Gastrocnemius medialis (tissue), 4 donors: ENCODE results near the gene OR2T27.

Experiments used
- POLR2A ChIP-seq, 2 donors: fragments of 450-650 bp; IDR thresholded peaks; one replicate each; pipeline ENCODE4 v1.6.1; 2017; ENCODE audit warnings: antibody characterized with exemption in 2 of 2, mild to moderate bottlenecking in 2 of 2, moderate library complexity in 2 of 2
- TF ChIP-seq, protein P1 (sequence below), 5 experiments: fragments of 450-650 bp in 3 of 5; fragments of 200-600 bp in 2 of 5; sonication (generic) in 2 of 5; IDR thresholded peaks in 4 of 5; conservative IDR thresholded peaks in 1 of 5; 1 replicate in 4 of 5; 2 replicates in 1 of 5; pipeline ENCODE4 v1.5.1; 2016 to 2019; ENCODE audit warnings: antibody characterized with exemption in 5 of 5, mild to moderate bottlenecking in 3 of 5, moderate library complexity in 3 of 5

DNA sequence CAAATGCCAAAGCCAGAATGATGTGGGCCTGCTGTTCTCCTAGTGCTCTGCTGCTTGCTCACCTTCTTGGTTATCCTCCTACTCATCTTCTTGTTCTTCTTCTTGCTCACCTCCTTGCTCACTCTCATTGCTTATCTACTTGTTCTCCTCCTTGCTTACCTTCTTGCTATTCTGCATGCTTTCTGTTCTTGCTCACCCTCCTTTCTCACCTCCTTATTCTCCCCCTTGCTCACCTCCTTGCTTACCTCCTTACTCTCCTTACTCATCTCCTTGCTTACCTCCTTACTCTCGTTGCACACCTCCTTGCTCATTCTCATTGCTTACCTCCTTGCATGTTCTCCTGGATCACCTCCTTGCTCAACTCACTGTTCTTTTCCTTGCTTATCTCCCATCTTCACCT is 47.4 kb upstream of the OR2T27 start, which contains the start of gene OR14I1:
- TF ChIP-seq, protein P1, sequence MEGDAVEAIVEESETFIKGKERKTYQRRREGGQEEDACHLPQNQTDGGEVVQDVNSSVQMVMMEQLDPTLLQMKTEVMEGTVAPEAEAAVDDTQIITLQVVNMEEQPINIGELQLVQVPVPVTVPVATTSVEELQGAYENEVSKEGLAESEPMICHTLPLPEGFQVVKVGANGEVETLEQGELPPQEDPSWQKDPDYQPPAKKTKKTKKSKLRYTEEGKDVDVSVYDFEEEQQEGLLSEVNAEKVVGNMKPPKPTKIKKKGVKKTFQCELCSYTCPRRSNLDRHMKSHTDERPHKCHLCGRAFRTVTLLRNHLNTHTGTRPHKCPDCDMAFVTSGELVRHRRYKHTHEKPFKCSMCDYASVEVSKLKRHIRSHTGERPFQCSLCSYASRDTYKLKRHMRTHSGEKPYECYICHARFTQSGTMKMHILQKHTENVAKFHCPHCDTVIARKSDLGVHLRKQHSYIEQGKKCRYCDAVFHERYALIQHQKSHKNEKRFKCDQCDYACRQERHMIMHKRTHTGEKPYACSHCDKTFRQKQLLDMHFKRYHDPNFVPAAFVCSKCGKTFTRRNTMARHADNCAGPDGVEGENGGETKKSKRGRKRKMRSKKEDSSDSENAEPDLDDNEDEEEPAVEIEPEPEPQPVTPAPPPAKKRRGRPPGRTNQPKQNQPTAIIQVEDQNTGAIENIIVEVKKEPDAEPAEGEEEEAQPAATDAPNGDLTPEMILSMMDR (IDR thresholded peaks at IDR 0.05 in 4 of 5, conservative IDR thresholded peaks at IDR 0.05 in 1 of 5): no peak
- TF ChIP-seq POLR2A (IDR thresholded peaks at IDR 0.05): no peak
